Tibial artery (tissue), 4 donors: ENCODE results near the gene RAMAC.
"Not testable (repeated sequence)": the region's sequence is repeated elsewhere in the genome, so short reads cannot be mapped to it uniquely, and the experiment has no call there.

Experiments used
- DNase-seq, 2 donors: peaks; one replicate each; pipeline ENCODE4 v3.0.0-alpha.2; 2019
- H3K27ac ChIP-seq, 2 donors: fragments of 200-600 bp; sonication (generic) in 1 of 2; 1 replicate in 1 of 2; 2 replicates in 1 of 2; pipeline ENCODE4 v1.5.1; 2018 to 2019; ENCODE audit warnings: mild to moderate bottlenecking in 1 of 2
- H3K27me3 ChIP-seq, 2 donors: fragments of 200-600 bp; sonication (generic) in 1 of 2; one replicate each; pipeline versions ENCODE4 v1.5.1 to v1.6.0; 2016 to 2019
- H3K36me3 ChIP-seq, 3 donors: fragments of 200-600 bp; sonication (generic) in 2 of 3; one replicate each; pipeline ENCODE4 v1.5.1; 2016 to 2019; ENCODE audit warnings: mild to moderate bottlenecking in 2 of 3
- H3K4me1 ChIP-seq, 4 donors: fragments of 200-600 bp; sonication (generic) in 2 of 4; 1 replicate in 3 of 4; 2 replicates in 1 of 4; pipeline ENCODE4 v1.5.1; 2016 to 2019
- H3K4me3 ChIP-seq, 2 donors: fragments of 200-600 bp; sonication (generic) in 1 of 2; 1 replicate in 1 of 2; 2 replicates in 1 of 2; pipeline ENCODE4 v1.5.1; 2018 to 2019; ENCODE audit warnings: mild to moderate bottlenecking in 2 of 2
- H3K9me3 ChIP-seq, 3 donors: fragments of 200-600 bp; sonication (generic) in 1 of 3; one replicate each; pipeline ENCODE4 v1.5.1; 2016 to 2019
- intact Hi-C: fragments of 100-400 bp; cut with DNase I; formaldehyde crosslinking; loops from one replicate; pipeline ENCODE4 v1.15.0; 2023; ENCODE audit warnings: low total_unique reads
- TF ChIP-seq, protein P1 (sequence below), 2 experiments: fragments of 200-600 bp in 1 of 2; fragments of 450-650 bp in 1 of 2; IDR thresholded peaks; one replicate each; pipeline ENCODE4 v1.5.1; 2017 to 2019; ENCODE audit warnings: antibody characterized with exemption in 2 of 2, mild to moderate bottlenecking in 1 of 2, moderate library complexity in 1 of 2

The RAMAC gene

GRCh38 chr15:82993144-82993543 lies 7.1 kb downstream of the RAMAC start:
- H3K4me1 ChIP-seq = no peaks in the 10 kb centered on the region
- no peak for DNase-seq
- H3K36me3 ChIP-seq = peaks cover 21 to 28% (median 24%) of the 10 kb centered on the region in 3 donors
- no peaks in the 10 kb centered on the region for H3K9me3 ChIP-seq
- H3K27ac ChIP-seq = no peak overlapping the region
- TF ChIP-seq, protein P1, sequence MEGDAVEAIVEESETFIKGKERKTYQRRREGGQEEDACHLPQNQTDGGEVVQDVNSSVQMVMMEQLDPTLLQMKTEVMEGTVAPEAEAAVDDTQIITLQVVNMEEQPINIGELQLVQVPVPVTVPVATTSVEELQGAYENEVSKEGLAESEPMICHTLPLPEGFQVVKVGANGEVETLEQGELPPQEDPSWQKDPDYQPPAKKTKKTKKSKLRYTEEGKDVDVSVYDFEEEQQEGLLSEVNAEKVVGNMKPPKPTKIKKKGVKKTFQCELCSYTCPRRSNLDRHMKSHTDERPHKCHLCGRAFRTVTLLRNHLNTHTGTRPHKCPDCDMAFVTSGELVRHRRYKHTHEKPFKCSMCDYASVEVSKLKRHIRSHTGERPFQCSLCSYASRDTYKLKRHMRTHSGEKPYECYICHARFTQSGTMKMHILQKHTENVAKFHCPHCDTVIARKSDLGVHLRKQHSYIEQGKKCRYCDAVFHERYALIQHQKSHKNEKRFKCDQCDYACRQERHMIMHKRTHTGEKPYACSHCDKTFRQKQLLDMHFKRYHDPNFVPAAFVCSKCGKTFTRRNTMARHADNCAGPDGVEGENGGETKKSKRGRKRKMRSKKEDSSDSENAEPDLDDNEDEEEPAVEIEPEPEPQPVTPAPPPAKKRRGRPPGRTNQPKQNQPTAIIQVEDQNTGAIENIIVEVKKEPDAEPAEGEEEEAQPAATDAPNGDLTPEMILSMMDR (IDR thresholded peaks at IDR 0.05) = no peak
- no peak overlapping the region for H3K4me3 ChIP-seq
- intact Hi-C loops = no loop called here
- H3K27me3 ChIP-seq = no peaks in the 10 kb centered on the region

- no peak for DNase-seq
Observed at GRCh38 chr15:82995076-82995475, 9.1 kb downstream of the RAMAC start.

DNA sequence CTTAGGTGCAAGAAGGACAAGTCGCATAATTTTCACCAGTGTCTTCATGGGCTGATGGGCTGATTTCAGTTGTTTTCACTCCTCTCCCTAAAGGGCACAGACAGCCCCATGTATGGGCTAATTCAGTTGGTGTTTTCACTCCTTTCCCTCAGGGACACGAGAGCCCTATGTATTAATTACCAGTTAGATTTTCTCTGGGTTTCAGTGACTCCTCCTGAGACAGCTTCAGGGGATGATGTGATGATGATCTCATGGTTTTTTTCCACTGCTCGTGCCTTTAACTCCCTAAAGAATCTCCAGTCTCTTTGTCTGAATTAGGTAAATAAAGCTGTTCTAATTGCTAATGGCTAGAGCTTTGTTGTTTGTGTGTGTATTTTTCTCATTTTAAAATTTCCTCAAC lies 9.9 kb downstream of the RAMAC start:
- H3K4me3 ChIP-seq = no peak overlapping the region
- H3K4me1 ChIP-seq = peaks cover 0 to 8% (median 8%) of the 10 kb centered on the region in 4 donors
- TF ChIP-seq, protein P1 (IDR thresholded peaks at IDR 0.05) = no peak
- intact Hi-C loops = no loop called here
- H3K27me3 ChIP-seq = no peaks in the 10 kb centered on the region
- peaks cover 5 to 12% (median 9%) of the 10 kb centered on the region in 3 donors for H3K36me3 ChIP-seq
- no peak overlapping the region for H3K27ac ChIP-seq
- H3K9me3 ChIP-seq = no peaks in the 10 kb centered on the region
- DNase-seq = no peak

More at GRCh38 chr15:82995076-82995475, 9.1 kb downstream of the RAMAC start:
- intact Hi-C loops = no loop called here
- Histone ChIP-seq H3K4me1 (peaks cover 0 to 5% (median 4%) of the 10 kb centered on the region in 4 donors), H3K27me3 (no peaks in the 10 kb centered on the region), H3K4me3 (no peak overlapping the region), H3K36me3 (peaks cover 10 to 17% (median 14%) of the 10 kb centered on the region in 3 donors), H3K9me3 (no peaks in the 10 kb centered on the region), H3K27ac (no peak overlapping the region)
- TF ChIP-seq, protein P1 (IDR thresholded peaks at IDR 0.05) = no peak

DNA sequence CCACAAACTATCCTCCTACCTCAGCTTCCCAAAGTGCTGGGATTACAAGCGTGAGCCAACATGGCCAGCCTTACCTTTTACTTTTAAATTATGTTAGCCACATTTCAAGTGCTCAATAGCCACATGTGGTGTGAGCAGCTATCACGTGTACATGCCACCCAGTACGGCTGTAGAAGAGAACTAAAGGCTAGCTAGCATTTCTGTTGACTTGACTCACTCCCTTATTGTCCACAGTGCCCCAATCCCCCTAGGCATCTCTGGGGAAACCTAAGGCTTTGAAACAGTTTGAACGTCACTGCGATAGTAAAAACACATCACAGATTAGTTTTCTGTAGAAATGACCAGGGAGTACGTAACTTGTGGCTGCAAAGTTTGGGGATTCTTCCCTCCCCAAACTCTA lies 13.4 kb downstream of the RAMAC start:
- no peak for DNase-seq
- TF ChIP-seq, protein P1 (IDR thresholded peaks at IDR 0.05) = no peak

DNA sequence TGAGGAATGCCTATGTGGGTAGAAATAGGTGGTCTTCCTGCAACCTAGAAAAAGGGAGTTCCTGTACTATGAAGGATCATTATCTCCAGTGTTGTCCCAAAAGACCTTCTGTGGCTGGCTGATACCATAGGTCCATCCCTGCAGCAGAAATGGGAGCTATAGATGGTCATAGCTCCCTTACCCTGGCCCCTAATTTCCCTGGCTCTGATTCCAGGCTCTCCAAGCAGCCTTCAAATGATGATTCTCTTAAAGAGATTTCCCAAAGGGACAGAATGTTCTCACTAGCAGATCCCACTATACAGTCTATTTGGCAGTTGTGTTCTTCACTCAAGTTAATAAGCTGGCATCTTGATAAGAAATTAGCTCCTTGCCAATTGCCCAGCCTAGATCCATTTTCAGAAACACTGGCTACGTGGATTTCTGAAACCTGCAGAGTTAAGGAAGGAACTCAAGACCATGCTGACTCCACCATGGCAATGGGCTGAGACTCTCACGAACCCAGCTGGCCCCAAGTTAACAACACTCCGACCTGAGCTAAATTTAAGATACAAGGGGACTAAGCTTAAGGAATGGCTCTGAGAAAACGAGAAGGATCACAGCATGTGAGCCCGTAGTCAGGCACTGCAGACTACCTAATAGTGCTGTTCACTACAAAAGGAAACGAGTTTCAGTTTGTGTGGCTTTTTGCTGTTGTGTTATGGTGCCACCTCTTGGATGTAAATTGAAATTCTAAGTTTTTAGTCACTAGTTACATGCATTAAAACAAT lies 14.1 kb downstream of the RAMAC start:
- intact Hi-C loops = no loop called here
- TF ChIP-seq, protein P1 (IDR thresholded peaks at IDR 0.05) = peak in 1 of 2 experiments; percentile 44
- Histone ChIP-seq H3K27me3 (no peaks in the 10 kb centered on the region), H3K4me3 (peak overlapping the region; percentile 22 to 38), H3K4me1 (peaks cover 0 to 8% (median 8%) of the 10 kb centered on the region in 4 donors), H3K36me3 (peaks cover under 1 to 13% (median 5%) of the 10 kb centered on the region in 3 donors), H3K27ac (peak overlapping the region in 1 of 2 donors; percentile 33), H3K9me3 (no peaks in the 10 kb centered on the region)
- no peak for DNase-seq

More for the DNA sequence above, 13.4 kb downstream of the RAMAC start:
- H3K27ac ChIP-seq = no peak overlapping the region
- intact Hi-C loops = no loop called here
- H3K4me3 ChIP-seq = no peak overlapping the region
- H3K27me3 ChIP-seq = no peaks in the 10 kb centered on the region
- peaks cover 0 to 7% (median 0%) of the 10 kb centered on the region in 3 donors for H3K36me3 ChIP-seq
- no peaks in the 10 kb centered on the region for H3K9me3 ChIP-seq
- peaks cover 0 to 8% (median 8%) of the 10 kb centered on the region in 4 donors for H3K4me1 ChIP-seq

- H3K36me3 ChIP-seq = peaks cover 5 to 19% (median 11%) of the 10 kb centered on the region in 3 donors
- H3K4me3 ChIP-seq, H3K4me1 ChIP-seq, H3K27me3 ChIP-seq, H3K9me3 ChIP-seq, H3K27ac ChIP-seq, DNase-seq, intact Hi-C loops: not testable (repeated sequence)
Observed at GRCh38 chr15:83000672-83001031, 14.6 kb downstream of the RAMAC start.
